ENCODE data around the gene KCNE4.

GRCh38 chr2:223007531-223007930 is 44.5 kb upstream of the KCNE4 start:
- TF ChIP-seq, protein P1, sequence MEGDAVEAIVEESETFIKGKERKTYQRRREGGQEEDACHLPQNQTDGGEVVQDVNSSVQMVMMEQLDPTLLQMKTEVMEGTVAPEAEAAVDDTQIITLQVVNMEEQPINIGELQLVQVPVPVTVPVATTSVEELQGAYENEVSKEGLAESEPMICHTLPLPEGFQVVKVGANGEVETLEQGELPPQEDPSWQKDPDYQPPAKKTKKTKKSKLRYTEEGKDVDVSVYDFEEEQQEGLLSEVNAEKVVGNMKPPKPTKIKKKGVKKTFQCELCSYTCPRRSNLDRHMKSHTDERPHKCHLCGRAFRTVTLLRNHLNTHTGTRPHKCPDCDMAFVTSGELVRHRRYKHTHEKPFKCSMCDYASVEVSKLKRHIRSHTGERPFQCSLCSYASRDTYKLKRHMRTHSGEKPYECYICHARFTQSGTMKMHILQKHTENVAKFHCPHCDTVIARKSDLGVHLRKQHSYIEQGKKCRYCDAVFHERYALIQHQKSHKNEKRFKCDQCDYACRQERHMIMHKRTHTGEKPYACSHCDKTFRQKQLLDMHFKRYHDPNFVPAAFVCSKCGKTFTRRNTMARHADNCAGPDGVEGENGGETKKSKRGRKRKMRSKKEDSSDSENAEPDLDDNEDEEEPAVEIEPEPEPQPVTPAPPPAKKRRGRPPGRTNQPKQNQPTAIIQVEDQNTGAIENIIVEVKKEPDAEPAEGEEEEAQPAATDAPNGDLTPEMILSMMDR (IDR thresholded peaks at IDR 0.05) = no peak
- TF ChIP-seq POLR2A (IDR thresholded peaks at IDR 0.05) = no peak

Data from right lobe of liver (tissue), 4 donors.